GM12864 (cell line): ENCODE results near the gene ZNF581.

ENCODE experiments used
- DNase-seq: peaks from one replicate; pipeline ENCODE4 v3.0.0-alpha.2; 2011; ENCODE audit warnings: low read depth
- H3K4me3 ChIP-seq: 2 replicates; pipeline ENCODE4 v1.5.1; 2011; ENCODE audit warnings: mild to moderate bottlenecking, low read depth, low read length, control low read depth
- CTCF ChIP-seq: IDR thresholded peaks from 2 replicates; pipeline ENCODE4 v1.5.1; 2011; ENCODE audit warnings: low read depth, mild to moderate bottlenecking, moderate library complexity, low read length, control low read depth, inconsistent platforms; ENCODE audit errors: missing control alignments

The ZNF581 gene

GRCh38 chr19:55644191-55644833 lies 863 bp downstream of the ZNF581 start:
- TF ChIP-seq CTCF = no peak
- H3K4me3 ChIP-seq = peak overlapping the region; percentile 71
- DNase-seq = no peak

GRCh38 chr19:55644842-55645511 lies 1.5 kb downstream of the ZNF581 start:
- DNase-seq = no peak
- H3K4me3 ChIP-seq = peak overlapping the region; percentile 71
- no peak for TF ChIP-seq CTCF

- H3K4me3 ChIP-seq = peak overlapping the region; percentile 71; the same call in 1 of the 2 replicates
- DNase-seq = no peak
- TF ChIP-seq CTCF = no peak
Observed at GRCh38 chr19:55645512-55645881, 2.0 kb downstream of the ZNF581 start.

GRCh38 chr19:55646889-55647731 lies 3.7 kb downstream of the ZNF581 start:
- no peak for DNase-seq
- H3K4me3 ChIP-seq = peak overlapping the region; percentile 64
- no peak for TF ChIP-seq CTCF

GRCh38 chr19:55647732-55648584 lies 4.5 kb downstream of the ZNF581 start, which contains the start of gene CCDC106:
CCDC106 (plus strand) TSS chr19:55648212; CDS start chr19:55649047, 835 bp downstream.
- DNase-seq = no peak
- no peak for TF ChIP-seq CTCF
- peak within 1 kb of the TSS; percentile 64 for H3K4me3 ChIP-seq

GRCh38 chr19:55648585-55649267 lies 5.3 kb downstream of the ZNF581 start:
- peak overlapping the region; percentile 64 for H3K4me3 ChIP-seq

More at GRCh38 chr19:55648585-55649267, 5.3 kb downstream of the ZNF581 start:
- no peak for DNase-seq
- no peak for TF ChIP-seq CTCF
